Hematopoietic multipotent progenitor cell treated with erythropoietin and hydrocortisone succinate and interleukin-3 and kit ligand, for 6 days (in vitro differentiated cells): ENCODE measurements around the gene RPS21.

Source experiments
- DNase-seq: peaks from one replicate; pipeline ENCODE4 v3.0.0-alpha.2; 2015

The RPS21 gene

DNA sequence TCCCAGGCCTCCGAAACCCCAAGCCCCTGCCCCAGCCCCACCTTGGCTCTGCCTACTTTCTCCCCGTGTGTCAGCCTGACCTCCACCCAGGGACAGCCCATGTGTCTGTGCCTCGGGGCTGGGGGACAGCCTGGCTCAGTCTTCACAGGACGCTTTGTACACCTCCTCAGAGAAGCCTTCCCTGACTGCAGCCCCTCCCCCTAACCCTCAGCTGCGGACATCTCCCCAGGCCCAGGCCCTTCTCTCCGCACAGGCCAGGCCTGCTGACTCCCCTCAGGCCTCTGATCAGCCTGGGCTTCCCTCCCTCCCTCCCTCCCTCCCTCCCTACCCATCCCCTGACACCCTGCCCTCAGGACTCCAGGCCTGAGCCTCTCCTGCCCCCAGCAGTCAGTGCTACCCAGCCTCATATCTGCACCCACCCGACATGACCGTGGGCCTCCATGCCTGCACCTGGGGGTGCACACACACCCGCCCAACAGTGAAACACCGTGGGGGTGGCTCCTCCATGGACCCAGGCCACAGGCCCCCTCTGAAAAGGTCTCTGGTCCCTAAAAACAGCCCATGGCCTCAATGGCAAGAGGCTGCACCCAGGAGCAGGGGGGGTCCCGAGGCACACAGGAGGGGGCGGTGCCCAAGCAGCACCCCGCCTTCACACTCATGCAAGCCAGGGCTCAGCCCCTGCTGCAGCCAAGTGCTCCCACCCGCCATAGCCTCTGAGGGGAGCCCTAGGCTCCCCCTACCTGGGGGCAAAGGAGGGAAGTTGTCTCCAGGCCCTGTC is 32.7 kb upstream of the RPS21 start:
- DNase-seq, result no peak

DNA sequence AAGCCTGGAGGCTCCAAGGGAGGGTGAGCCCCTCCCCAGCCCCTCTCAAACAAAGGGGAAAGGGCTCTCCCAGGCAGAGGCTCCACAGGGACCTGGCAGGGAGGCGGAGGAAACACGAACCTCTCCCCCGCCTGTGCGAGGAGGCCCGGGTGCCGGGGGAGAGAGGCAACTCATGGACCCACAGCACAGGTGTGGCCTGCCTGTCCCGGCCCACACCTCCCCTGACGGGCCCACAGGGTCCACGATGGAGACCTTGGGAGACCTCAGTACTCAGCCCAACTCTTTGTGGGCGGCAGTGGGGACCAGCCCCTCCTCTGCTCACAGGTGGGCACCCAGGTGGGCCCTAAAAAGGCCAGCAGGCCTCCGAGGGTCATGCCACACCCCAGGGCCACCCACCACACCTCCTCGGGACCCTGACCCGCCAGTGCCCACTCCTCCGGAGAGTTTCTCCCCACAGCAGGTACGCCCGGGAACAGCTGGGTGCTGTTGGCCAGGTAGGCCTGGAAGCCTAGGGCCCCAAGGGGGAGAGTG is 32.0 kb upstream of the RPS21 start:
- DNase-seq, result no peak

- no peak for DNase-seq
These were observed 31.4 kb upstream of the RPS21 start for GRCh38 chr20:62355516-62355877.

GRCh38 chr20:62355878-62356588 is 30.9 kb upstream of the RPS21 start:
- no peak for DNase-seq

GRCh38 chr20:62356589-62357186 is 30.2 kb upstream of the RPS21 start:
- no peak for DNase-seq

GRCh38 chr20:62357187-62357667 is 29.7 kb upstream of the RPS21 start:
- peak; percentile 93 for DNase-seq

GRCh38 chr20:62357681-62358080 is 29.2 kb upstream of the RPS21 start:
- no peak for DNase-seq

DNA sequence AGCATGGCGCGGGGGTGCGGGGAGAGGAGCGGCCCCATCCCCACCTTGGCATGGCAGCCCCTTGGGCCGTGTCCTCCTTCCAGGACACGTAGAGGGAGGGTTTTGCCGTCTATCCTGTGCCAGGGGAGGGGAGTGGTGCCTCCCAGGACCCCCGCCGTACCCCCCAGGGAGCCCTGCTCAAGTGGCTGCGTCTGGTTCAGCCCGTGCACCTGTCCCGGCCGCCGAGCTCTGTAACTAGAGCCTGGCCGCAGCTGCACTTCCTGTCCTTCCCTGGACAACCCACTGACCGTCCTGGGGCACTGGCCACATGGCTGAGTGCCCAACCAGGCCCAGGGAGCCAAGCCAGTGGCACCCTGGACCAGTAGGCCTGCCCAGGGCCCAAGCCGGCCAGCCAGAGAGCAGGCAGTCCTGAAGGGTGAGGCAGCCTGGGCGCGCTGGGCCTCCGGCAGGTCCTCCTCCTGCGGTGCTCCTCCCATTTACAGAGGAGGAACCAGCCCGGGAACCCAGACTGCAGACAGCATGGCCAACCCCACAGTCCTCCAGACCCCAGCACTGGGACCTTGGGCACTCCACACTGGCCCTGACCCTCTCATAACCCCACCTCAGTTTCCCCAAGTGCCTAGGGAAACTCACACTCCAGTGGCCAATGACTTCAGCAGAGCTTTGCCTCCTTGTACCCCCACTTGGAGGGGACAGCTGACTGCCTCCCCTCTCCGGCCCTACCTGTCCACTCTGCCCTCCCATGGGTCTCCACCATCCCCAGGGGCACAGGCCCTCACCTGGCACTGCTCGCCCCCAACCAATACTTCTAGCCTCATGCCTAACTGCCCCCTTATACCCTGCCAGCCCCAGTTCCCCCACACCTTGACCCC is 28.5 kb upstream of the RPS21 start:
- peak; percentile 67 for DNase-seq

DNA sequence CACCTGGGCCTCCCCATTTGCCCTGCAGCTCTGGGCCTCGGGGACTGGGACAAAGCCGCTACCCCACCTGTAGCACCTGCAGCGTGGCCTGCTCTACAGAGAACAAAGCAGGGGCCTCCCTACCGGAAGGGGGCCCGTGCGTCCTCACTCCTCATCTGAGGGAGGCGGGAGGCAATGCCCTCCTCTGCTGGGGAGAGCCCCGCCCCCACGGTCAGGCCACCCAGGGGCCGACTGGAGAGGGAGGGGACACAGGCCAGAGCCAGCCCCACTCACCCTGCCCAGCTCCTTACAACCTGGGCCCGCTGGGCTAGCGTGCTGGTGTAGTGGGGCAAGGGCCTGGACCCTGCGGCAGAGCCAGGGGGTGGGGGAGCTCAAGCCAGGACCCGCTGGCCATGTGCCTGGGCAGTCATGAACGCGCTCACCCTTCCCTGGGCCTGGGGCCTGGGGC is 27.8 kb upstream of the RPS21 start:
- DNase-seq, result no peak

- no peak for DNase-seq
These were observed 27.3 kb upstream of the RPS21 start for GRCh38 chr20:62359491-62360121.

DNA sequence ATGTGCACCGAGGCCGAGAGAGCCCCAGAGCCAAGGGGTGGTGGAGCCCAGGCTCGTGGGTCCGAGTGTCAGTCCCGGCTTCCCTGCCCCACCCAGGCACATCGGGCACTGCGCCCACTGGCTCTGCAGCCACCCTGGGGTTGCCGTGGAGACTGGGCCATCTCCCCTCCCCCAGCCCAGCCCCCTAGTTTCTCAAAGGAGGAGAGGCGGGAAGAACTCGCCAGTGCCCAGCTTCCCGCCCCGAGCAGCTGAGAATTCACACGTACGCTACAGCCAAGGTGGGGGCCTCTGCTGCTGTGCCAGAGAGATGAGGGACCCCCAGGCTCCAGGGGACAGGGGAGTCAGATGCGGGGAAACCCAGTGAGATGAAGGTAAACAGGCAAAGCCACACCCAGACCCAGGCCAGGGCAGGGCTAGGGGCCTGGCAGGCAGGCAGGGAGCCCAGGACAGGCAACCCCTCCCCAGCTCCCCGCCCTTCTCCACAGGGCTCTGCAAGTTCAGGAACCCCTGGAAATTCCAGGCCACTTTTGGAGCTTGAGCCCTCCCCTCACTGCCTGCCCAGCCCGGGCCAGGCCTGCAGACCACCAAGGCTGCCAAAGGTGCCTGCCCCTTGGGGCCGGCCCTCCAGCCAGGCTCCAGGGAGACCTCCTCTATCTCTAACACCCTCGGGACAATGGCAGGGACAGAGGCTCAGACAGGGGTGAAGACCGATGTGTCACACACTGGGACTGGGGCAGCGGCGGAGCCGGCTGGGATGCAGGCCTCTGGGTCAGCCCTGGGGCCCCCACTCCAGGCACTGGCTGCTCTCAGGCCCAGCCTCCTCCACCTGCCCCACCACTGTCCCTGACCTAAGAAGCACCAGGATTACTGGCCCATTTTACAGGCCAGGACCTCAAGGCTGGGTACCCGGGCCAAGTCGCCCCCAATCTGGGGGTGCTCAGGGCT is 25.8 kb upstream of the RPS21 start:
- DNase-seq, result no peak

DNA sequence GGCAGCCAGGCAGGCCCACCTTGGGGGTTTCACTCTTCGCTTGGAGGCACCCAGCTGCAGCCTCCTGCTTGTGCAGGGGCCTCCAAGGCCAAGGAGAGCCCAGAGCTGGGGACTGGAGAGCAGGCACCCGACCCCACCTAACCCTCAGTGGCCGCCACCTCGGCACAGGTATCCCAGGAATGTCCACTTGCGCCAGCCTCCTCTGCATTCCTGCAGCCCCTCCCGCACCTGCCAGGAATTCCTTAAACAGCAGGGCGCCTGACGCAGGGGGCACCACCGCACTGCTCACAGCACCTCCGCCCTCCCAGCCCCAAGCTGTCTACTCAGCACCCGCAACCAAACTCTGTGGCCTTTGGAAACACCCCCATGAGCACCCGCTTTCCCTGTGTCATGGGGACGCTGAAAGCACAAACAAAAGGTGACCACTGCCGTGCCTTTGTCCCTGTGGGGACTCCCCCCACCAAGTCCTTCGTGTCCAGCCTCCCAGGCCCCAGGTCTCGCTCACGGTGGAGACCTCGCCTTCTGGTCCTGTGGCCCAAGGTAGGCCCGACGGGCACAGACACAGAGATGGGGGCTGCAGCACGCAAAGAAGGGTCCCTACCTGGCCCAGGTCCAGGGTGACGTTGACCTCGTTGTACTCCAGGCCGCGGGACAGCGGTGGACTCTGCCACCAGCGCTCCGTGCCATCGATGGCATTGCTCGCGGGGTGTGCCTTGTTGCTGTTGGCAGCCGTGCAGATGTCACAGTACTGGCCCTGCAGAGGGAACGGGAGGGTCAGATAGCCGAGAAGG is 24.9 kb upstream of the RPS21 start:
- no peak for DNase-seq

GRCh38 chr20:62362590-62362940 is 24.3 kb upstream of the RPS21 start:
- no peak for DNase-seq

GRCh38 chr20:62362991-62363919 is 23.6 kb upstream of the RPS21 start:
- DNase-seq, result no peak

- no peak for DNase-seq
These were observed 22.7 kb upstream of the RPS21 start for GRCh38 chr20:62363920-62364851.

DNA sequence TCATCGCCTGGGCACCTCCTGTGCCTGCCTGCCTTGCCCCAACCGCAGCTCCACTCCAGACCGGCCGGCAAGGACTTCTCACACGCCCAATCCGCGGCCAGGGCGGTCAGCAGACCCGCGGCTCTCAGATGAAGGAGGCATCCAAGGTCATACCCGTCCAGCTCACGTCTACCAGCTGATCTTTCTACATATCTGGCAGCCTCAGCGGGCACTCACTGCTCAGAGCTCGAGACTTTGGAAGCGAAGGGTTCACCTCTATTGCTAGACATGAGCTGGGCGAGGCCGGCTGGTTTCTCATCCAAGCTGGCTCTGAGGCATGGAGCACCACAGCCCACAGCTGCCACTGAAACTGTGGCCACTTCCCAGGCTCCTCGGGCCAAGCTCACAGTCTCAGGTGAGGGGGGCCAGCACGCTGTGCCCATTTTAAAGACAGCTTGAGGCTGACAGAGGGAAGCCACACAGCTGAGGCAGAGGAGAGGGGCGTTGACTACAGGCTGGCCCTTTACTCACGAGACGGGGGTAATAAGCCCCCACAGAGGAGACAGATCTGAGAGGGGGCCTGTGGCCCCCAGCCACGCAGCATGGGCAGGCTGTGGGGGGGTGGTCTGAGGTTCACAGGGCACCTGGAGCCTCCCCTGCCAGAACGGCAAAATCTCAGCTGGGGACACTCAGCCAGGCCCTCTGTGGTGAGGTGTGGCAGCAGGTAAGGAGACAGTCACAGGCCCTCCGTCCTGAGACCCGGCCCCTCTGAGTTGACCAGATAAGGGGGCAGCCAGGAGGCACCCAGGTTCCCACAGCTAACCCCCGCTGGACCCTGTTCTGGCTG is 21.8 kb upstream of the RPS21 start:
- no peak for DNase-seq

GRCh38 chr20:62365814-62366369 is 21.0 kb upstream of the RPS21 start:
- DNase-seq, result peak; percentile 55
